ENCODE results near the gene ADAMTS18.
A peak's percentile ranks its signal among the peaks of the same experiment; 100 is the strongest.

ADAMTS18 gene

GRCh38 chr16:77299395-77299794 is 135.4 kb downstream of the ADAMTS18 start:
- Histone ChIP-seq H3K4me3 (ENCODE audit: low read depth, low read length) (no peak overlapping the region), H3K4me1 (ENCODE audit: control insufficient read depth, insufficient read depth, low read length) (peaks cover 13% of the 10 kb centered on the region), H3K36me3 (ENCODE audit: control insufficient read depth in 2 of 2, insufficient read depth in 1 of 2, low read length in 2 of 2) (no peaks in the 10 kb centered on the region), H3K27ac (ENCODE audit: extremely low read depth, low read depth, low read length) (no peak overlapping the region), H3K9me3 (ENCODE audit: control insufficient read depth, insufficient read depth, low read depth, low read length) (no peaks in the 10 kb centered on the region)
- no peak for TF ChIP-seq ZSCAN30 (tag by site-specific recombination; IDR thresholded peaks at IDR 0.05)
- TF ChIP-seq ZNF426 (tag by site-specific recombination; IDR thresholded peaks at IDR 0.05): no peak
- no peak for TF ChIP-seq MEIS1 (CRISPR knock-in tag; IDR thresholded peaks at IDR 0.05; ENCODE audit: borderline replicate concordance)
- no peak for TF ChIP-seq ZBTB26 (tag by site-specific recombination; optimal IDR thresholded peaks at IDR 0.05)
- no peak for TF ChIP-seq ZNF792 (tag by site-specific recombination; IDR thresholded peaks at IDR 0.05)
- TF ChIP-seq ZBTB48 (tag by site-specific recombination; IDR thresholded peaks at IDR 0.05): no peak
- no peak for TF ChIP-seq ZNF148 (tag by site-specific recombination; IDR thresholded peaks at IDR 0.05; ENCODE audit: borderline replicate concordance)
- CTCF ChIA-PET: interaction anchor here (0.7 kb wide), 1 partner anchor 462 kb away, joined by 3 read pairs; no protein-coding TSS in a partner anchor
- POLR2A ChIA-PET: no interaction called here

- Histone ChIP-seq H3K36me3 (ENCODE audit: control insufficient read depth in 2 of 2, insufficient read depth in 1 of 2, low read length in 2 of 2) (no peaks in the 10 kb centered on the region), H3K9me3 (ENCODE audit: control insufficient read depth, insufficient read depth, low read depth, low read length) (no peaks in the 10 kb centered on the region), H3K4me3 (ENCODE audit: low read depth, low read length) (no peak overlapping the region), H3K4me1 (ENCODE audit: control insufficient read depth, insufficient read depth, low read length) (peaks cover 13% of the 10 kb centered on the region), H3K27ac (ENCODE audit: extremely low read depth, low read depth, low read length) (peak overlapping the region; percentile 22; the same call in 1 of the 2 replicates)
- TF ChIP-seq MZF1 (tag by site-specific recombination; IDR thresholded peaks at IDR 0.05; ENCODE audit: borderline replicate concordance) (peak; percentile 44; the same call in 1 of the 2 replicates), ZNF600 (tag by site-specific recombination; IDR thresholded peaks at IDR 0.05) (0 out of 2 replicates have a peak, but pooled peaks have one; percentile 24), ZNF335 (tag by site-specific recombination; conservative IDR thresholded peaks at IDR 0.05) (peak; percentile 98), ZNF138 (tag by site-specific recombination; IDR thresholded peaks at IDR 0.05; ENCODE audit: borderline replicate concordance) (no peak), ZNF664 (tag by site-specific recombination; IDR thresholded peaks at IDR 0.05) (peak; percentile 49; the same call in 1 of the 2 replicates), GLIS1 (tag by site-specific recombination; IDR thresholded peaks at IDR 0.05) (peak; percentile 47), FEZF1 (tag by site-specific recombination; IDR thresholded peaks at IDR 0.05) (peak; percentile 30), SP7 (tag by site-specific recombination; IDR thresholded peaks at IDR 0.05) (peak; percentile 25; the same call in 1 of the 2 replicates), ZNF223 (tag by site-specific recombination; IDR thresholded peaks at IDR 0.05) (no peak), TCF7L2 (IDR thresholded peaks at IDR 0.05; ENCODE audit: borderline replicate concordance, low read depth, low read length) (peak; percentile 82; the same call in 1 of the 2 replicates), BCL11B (tag by site-specific recombination; IDR thresholded peaks at IDR 0.05; ENCODE audit: low read depth) (no peak), ZNF18 (tag by site-specific recombination; IDR thresholded peaks at IDR 0.05) (0 out of 2 replicates have a peak, but pooled peaks have one; percentile 22), OSR2 (tag by site-specific recombination; IDR thresholded peaks at IDR 0.05) (peak; percentile 85), ZBTB48 (tag by site-specific recombination; IDR thresholded peaks at IDR 0.05) (0 out of 2 replicates have a peak, but pooled peaks have one; percentile 26), ZNF366 (tag by site-specific recombination; conservative IDR thresholded peaks at IDR 0.05) (0 out of 2 replicates have a peak, but pooled peaks have one; percentile 17), ZNF548 (tag by site-specific recombination; IDR thresholded peaks at IDR 0.05) (no peak)
- ChIA-PET CTCF (interaction anchor here (0.7 kb wide), 1 partner anchor 463 kb away, joined by 3 read pairs; no protein-coding TSS in a partner anchor), POLR2A (interaction anchor here (0.6 kb wide), 1 partner anchor 58 kb away, joined by 5 read pairs; no protein-coding TSS in a partner anchor)
Measured at GRCh38 chr16:77298418-77299360, 136.1 kb downstream of the ADAMTS18 start.

Data from HEK293 (cell line).